Activated T-cell treated with anti-CD3 and anti-CD28 coated beads, Interleukin-2, amount 50 U/mL, for 24 hours (primary cell): ENCODE data around the gene TMOD3.

Experiments used
- DNase-seq: peaks from one replicate; pipeline ENCODE4 v3.0.0-alpha.2; 2020
- H3K27ac Mint-ChIP-seq: 2 replicates; pipeline ENCODE4 v1.8.0; 2020; ENCODE audit warnings: mild to moderate bottlenecking, mixed read lengths
- H3K27me3 Mint-ChIP-seq: 2 replicates; pipeline ENCODE4 v1.8.0; 2020; ENCODE audit warnings: mixed read lengths
- H3K36me3 Mint-ChIP-seq: 2 replicates; pipeline ENCODE4 v1.8.0; 2020; ENCODE audit warnings: low read depth, mixed read lengths
- H3K4me1 Mint-ChIP-seq: 2 replicates; pipeline ENCODE4 v1.8.0; 2020; ENCODE audit warnings: low read depth, mixed read lengths
- H3K4me3 Mint-ChIP-seq: 2 replicates; pipeline ENCODE4 v1.8.0; 2020; ENCODE audit warnings: mild to moderate bottlenecking, moderate library complexity, mixed read lengths
- H3K9me3 Mint-ChIP-seq: 2 replicates; pipeline ENCODE4 v1.8.0; 2020; ENCODE audit warnings: mixed read lengths

The TMOD3 gene

DNA sequence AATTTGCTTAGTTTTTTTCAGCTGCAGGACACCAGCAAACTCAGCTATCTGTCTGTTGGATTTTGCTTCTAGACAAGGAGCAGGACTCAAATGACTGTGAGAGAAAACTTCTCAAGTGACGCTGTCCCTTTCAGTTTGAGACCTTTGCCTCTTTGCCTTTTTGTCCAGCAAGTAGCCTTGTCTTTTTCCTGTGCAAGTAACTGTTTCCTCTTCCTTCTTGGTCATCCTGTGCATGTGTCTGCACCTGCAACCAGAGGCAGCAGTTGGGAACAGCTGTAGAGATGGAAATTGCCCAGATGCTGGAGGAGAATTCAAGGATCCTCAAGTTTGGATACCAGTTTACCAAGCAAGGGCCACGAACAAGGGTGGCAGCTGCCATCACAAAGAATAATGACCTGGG lies 23.3 kb upstream of the TMOD3 start:
- H3K9me3 Mint-ChIP-seq, result no peaks in the 10 kb centered on the region
- H3K36me3 Mint-ChIP-seq, result peaks cover 26% of the 10 kb centered on the region
- no peaks in the 10 kb centered on the region for H3K27me3 Mint-ChIP-seq
- no peak overlapping the region for H3K4me3 Mint-ChIP-seq
- no peak for DNase-seq
- H3K4me1 Mint-ChIP-seq, result no peaks in the 10 kb centered on the region
- H3K27ac Mint-ChIP-seq, result no peak overlapping the region

- H3K27ac Mint-ChIP-seq, result no peak overlapping the region
Observed at GRCh38 chr15:51809457-51809856, 20.0 kb upstream of the TMOD3 start.

DNA sequence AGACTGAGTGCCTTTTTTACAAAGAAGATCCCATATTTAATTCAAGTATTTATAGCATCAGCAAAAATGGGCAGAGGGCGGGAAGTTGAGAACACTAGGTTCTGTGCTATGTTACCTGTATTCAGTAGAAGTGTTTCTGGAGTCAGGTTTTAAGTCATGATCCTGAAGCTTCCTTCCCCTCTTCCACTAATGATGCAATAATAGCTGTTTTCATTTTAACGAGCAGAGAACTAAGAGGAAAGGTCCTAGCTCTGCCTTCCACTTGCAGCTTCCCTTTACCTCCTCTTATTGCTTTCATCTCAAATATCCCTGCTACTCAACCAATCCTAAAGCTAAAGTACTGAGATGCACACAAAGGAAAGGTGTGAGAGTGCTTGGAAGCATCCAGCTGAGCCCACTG lies 16.9 kb upstream of the TMOD3 start:
- Mint-ChIP-seq H3K27ac (no peak overlapping the region), H3K36me3 (peaks cover 12% of the 10 kb centered on the region), H3K4me3 (no peak overlapping the region), H3K27me3 (no peaks in the 10 kb centered on the region), H3K9me3 (no peaks in the 10 kb centered on the region), H3K4me1 (no peaks in the 10 kb centered on the region)
- no peak for DNase-seq

More at GRCh38 chr15:51809457-51809856, 20.0 kb upstream of the TMOD3 start:
- peaks cover 25% of the 10 kb centered on the region for H3K36me3 Mint-ChIP-seq
- DNase-seq, result no peak
- no peaks in the 10 kb centered on the region for H3K27me3 Mint-ChIP-seq
- H3K4me3 Mint-ChIP-seq, result no peak overlapping the region
- no peaks in the 10 kb centered on the region for H3K4me1 Mint-ChIP-seq
- H3K9me3 Mint-ChIP-seq, result no peaks in the 10 kb centered on the region

DNA sequence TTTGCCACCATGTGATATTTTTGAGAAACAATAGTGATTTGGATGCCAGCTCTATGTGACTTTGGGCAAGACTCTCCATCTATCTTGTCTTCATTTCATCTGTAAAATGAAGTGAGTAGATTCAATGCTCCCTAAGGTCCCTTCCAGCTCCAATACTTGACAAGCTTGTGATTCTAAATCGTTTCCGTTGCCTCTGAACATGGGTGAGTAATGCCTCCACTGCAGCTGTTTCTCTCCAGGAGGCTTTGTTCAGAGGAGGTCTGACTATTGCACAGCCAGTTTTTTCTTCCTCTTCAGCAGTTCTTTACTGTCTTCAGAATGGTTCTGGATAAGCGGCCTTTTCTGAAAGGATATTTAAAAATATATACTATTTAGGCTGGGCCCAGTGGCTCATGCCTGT lies 14.8 kb upstream of the TMOD3 start:
- peaks cover 3% of the 10 kb centered on the region for H3K9me3 Mint-ChIP-seq
- no peak overlapping the region for H3K4me3 Mint-ChIP-seq
- no peaks in the 10 kb centered on the region for H3K27me3 Mint-ChIP-seq
- no peaks in the 10 kb centered on the region for H3K4me1 Mint-ChIP-seq
- DNase-seq, result no peak
- H3K27ac Mint-ChIP-seq, result no peak overlapping the region
- H3K36me3 Mint-ChIP-seq, result peaks cover 2% of the 10 kb centered on the region

GRCh38 chr15:51816611-51817010 lies 12.8 kb upstream of the TMOD3 start:
- H3K36me3 Mint-ChIP-seq, result peaks cover 13% of the 10 kb centered on the region
- H3K27ac Mint-ChIP-seq, result no peak overlapping the region
- no peaks in the 10 kb centered on the region for H3K27me3 Mint-ChIP-seq
- no peaks in the 10 kb centered on the region for H3K4me1 Mint-ChIP-seq
- no peak for DNase-seq
- peaks cover 22% of the 10 kb centered on the region for H3K9me3 Mint-ChIP-seq
- H3K4me3 Mint-ChIP-seq, result no peak overlapping the region

DNA sequence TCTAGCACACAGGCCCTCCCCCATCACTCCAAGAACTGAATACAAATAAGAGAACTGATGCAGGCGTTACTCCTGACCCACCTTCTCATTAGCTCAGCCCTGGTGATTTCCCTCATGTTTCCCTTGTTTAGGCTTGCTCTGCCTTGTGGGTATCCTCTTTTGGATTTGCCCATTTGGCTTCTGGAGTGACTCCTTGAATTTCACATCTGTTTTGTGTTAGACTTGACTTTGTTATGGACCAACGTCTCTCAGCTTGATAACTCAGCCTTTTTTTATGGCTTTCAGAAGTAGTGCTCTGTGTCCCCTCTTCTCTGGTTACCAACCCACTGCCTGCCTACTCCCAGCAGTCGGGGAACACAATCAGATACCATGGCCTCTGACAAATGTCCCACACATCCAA lies 11.3 kb upstream of the TMOD3 start:
- Mint-ChIP-seq H3K9me3 (peaks cover 23% of the 10 kb centered on the region), H3K4me3 (no peak overlapping the region), H3K27me3 (no peaks in the 10 kb centered on the region), H3K4me1 (no peaks in the 10 kb centered on the region), H3K36me3 (peaks cover 13% of the 10 kb centered on the region), H3K27ac (no peak overlapping the region)
- no peak for DNase-seq

- no peak for DNase-seq
- Mint-ChIP-seq H3K9me3 (peaks cover 9% of the 10 kb centered on the region), H3K4me3 (no peak overlapping the region), H3K27ac (no peak overlapping the region), H3K4me1 (peaks cover 14% of the 10 kb centered on the region), H3K27me3 (no peaks in the 10 kb centered on the region), H3K36me3 (peaks cover 15% of the 10 kb centered on the region)
Observed at GRCh38 chr15:51825698-51826097, 3.8 kb upstream of the TMOD3 start.

DNA sequence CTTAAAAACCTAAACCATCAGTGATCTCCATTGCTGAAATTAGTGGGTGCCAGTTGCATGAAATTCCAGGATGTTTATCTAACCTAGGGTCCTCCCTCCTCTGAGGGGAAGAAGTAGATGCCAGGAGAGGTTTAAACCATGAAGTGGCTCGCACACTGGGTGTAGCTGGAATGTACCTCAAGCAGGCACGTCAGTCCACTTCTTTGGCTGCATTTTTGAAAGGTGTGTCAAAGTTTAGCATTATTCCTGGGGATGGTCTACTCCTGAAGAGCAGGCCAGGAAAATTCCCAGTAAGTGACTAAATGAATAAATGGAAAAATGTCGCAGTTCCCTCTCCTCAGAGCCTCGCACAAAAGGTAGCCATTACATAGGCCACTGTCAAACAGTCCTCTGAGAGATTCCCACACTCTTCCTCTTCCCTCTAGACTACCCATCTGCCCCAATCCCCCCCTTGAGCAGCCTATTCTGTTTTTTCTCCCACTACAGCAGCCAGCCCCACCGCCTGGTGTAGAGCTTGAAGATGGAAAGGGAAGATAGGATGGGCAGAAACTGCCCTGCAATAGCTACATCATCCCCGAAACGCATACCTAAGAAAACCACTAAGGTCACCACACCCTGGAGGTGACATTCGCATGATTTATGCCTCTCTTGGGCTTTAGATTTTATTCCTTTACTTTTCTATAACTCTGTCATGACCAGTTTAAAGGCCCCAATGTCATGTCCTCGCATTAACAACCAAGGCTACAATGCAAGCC lies 655 bp upstream of the TMOD3 start:
- H3K4me1 Mint-ChIP-seq, result peaks cover 42% of the 10 kb centered on the region
- H3K4me3 Mint-ChIP-seq, result peak overlapping the region; percentile 98
- no peak overlapping the region for H3K27ac Mint-ChIP-seq
- DNase-seq, result peak; percentile 35
- peaks cover 12% of the 10 kb centered on the region for H3K36me3 Mint-ChIP-seq
- H3K27me3 Mint-ChIP-seq, result no peaks in the 10 kb centered on the region
- no peaks in the 10 kb centered on the region for H3K9me3 Mint-ChIP-seq

DNA sequence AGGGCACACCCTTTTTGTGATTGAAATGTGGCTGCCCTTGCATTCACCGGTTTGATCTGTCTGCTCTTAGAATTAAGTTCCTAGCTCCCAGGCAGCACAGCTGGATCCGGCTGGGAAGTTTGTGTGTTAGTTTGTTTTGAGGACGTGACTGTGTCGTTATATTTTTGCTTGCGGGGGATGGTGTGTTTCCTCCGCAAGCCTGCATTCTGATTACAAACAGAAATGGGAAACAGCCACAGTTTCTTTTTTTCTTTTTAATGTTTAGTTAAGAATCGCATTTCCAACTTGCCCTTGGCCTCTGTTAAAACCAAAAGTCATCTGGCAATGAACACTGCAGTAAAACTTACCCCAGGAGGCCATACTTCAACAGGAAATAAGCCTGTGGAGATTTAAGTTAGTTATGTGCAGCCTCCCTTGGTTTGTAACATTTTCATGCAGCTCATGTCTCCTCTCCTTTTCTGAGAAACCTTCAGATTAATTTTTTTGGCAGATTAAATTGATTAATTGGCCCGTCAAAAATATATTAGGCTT lies 888 bp downstream of the TMOD3 start:
- Mint-ChIP-seq H3K4me1 (peaks cover 56% of the 10 kb centered on the region), H3K36me3 (peaks cover 12% of the 10 kb centered on the region), H3K27ac (peak overlapping the region; percentile 96), H3K27me3 (no peaks in the 10 kb centered on the region), H3K9me3 (no peaks in the 10 kb centered on the region), H3K4me3 (peak overlapping the region; percentile 98)
- DNase-seq, result no peak

- H3K27me3 Mint-ChIP-seq, result no peaks in the 10 kb centered on the region
- H3K27ac Mint-ChIP-seq, result peak overlapping the region; percentile 72
- H3K36me3 Mint-ChIP-seq, result peaks cover 16% of the 10 kb centered on the region
- peaks cover 82% of the 10 kb centered on the region for H3K4me1 Mint-ChIP-seq
- H3K9me3 Mint-ChIP-seq, result no peaks in the 10 kb centered on the region
- peak overlapping the region; percentile 38 for H3K4me3 Mint-ChIP-seq
- DNase-seq, result no peak
Observed at GRCh38 chr15:51833772-51834171, 4.3 kb downstream of the TMOD3 start.

- peak overlapping the region; percentile 44 for H3K27ac Mint-ChIP-seq
- peaks cover 4% of the 10 kb centered on the region for H3K36me3 Mint-ChIP-seq
- no peaks in the 10 kb centered on the region for H3K27me3 Mint-ChIP-seq
- no peak for DNase-seq
- H3K4me1 Mint-ChIP-seq, result peaks cover 90% of the 10 kb centered on the region
- H3K4me3 Mint-ChIP-seq, result peak overlapping the region; percentile 59
- H3K9me3 Mint-ChIP-seq, result no peaks in the 10 kb centered on the region
Observed at GRCh38 chr15:51837792-51838251, 8.4 kb downstream of the TMOD3 start.

- Mint-ChIP-seq H3K9me3 (no peaks in the 10 kb centered on the region), H3K27me3 (no peaks in the 10 kb centered on the region), H3K27ac (peak overlapping the region; percentile 44), H3K4me3 (peak overlapping the region; percentile 59), H3K4me1 (peaks cover 90% of the 10 kb centered on the region), H3K36me3 (peaks cover 4% of the 10 kb centered on the region)
- no peak for DNase-seq
Observed at GRCh38 chr15:51838270-51838669, 8.8 kb downstream of the TMOD3 start.

DNA sequence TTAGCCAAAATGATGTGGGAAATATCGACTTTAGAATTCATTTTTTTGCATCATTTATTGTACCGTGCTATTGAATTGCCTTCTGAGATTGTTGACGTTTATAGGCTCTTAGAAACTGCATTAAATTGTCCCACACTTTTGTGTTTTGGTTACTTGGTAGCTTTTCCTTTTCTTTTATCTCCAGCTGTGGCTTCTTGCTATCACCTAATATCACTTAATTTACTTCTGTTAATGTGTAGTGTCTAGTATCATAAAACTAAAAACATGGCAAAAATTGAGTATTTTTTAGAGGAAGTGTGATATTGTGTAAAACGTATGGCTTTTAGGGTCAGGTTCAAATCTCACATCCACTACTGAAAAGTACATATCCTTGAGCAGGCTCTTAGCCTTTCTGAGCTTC lies 11.2 kb downstream of the TMOD3 start:
- Mint-ChIP-seq H3K36me3 (peaks cover 2% of the 10 kb centered on the region), H3K27me3 (no peaks in the 10 kb centered on the region), H3K27ac (no peak overlapping the region), H3K4me1 (peaks cover 85% of the 10 kb centered on the region), H3K9me3 (no peaks in the 10 kb centered on the region), H3K4me3 (no peak overlapping the region)
- no peak for DNase-seq

GRCh38 chr15:51841406-51842040 lies 12.1 kb downstream of the TMOD3 start:
- H3K27ac Mint-ChIP-seq, result peak overlapping the region; percentile 58
- peaks cover 1% of the 10 kb centered on the region for H3K36me3 Mint-ChIP-seq
- no peak for DNase-seq
- H3K4me3 Mint-ChIP-seq, result no peak overlapping the region
- H3K9me3 Mint-ChIP-seq, result no peaks in the 10 kb centered on the region
- no peaks in the 10 kb centered on the region for H3K27me3 Mint-ChIP-seq
- peaks cover 85% of the 10 kb centered on the region for H3K4me1 Mint-ChIP-seq

GRCh38 chr15:51842265-51842664 lies 12.8 kb downstream of the TMOD3 start:
- Mint-ChIP-seq H3K36me3 (no peaks in the 10 kb centered on the region), H3K4me3 (no peak overlapping the region), H3K27me3 (no peaks in the 10 kb centered on the region), H3K27ac (peak overlapping the region; percentile 63), H3K9me3 (no peaks in the 10 kb centered on the region), H3K4me1 (peaks cover 86% of the 10 kb centered on the region)
- DNase-seq, result no peak
